PC-9 (cell line): Measurements from ENCODE around the gene HAT1.

Experiments
- EZH2 ChIP-seq: fragments of 200-600 bp; sonication (generic); IDR thresholded peaks from 2 replicates; pipeline ENCODE4 v1.8.0; 2017; ENCODE audit warnings: antibody characterized with exemption, low read depth
- TF ChIP-seq, protein P1 (sequence below): fragments of 200-600 bp; sonication (generic); conservative IDR thresholded peaks from 2 replicates; pipeline ENCODE4 v1.6.1; 2017; ENCODE audit warnings: mixed run types, antibody characterized with exemption, mild to moderate bottlenecking, moderate library complexity

DNA sequence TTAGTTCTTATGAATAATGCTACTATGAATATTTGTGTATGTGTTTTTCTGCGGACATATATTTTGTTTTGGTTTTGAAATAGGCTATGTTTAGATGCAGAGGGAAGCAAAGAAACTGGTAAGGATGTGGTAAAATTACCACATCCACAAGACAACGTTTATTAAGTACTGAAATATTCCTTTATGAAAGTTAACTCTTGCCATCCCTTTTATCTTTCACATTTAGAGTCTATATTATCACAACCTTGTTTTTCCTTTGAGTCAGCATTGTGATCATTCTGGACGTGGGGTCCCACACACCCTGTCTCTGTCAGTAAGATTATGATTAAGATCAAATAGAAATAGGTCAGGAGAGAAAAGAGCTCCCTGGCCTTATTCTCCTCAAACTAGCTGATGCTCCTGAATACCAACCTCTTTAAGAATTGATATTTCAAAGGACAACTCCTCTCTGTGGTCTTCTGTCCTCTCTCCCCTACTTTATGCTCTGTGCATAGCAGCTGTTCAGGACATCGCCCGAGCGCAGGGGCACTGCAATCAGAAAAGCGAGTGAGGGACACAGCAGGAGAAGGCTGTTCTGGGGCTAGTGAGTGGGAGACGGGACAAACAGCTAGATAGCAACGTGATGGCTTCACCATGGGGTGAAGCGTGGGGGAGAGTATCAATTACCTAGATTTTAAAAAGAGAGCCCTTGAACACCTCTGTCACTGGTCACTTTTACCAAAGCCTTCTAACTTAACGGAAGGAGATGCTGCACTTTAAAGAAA, 89.7 kb downstream of the HAT1 start:
- TF ChIP-seq, protein P1, sequence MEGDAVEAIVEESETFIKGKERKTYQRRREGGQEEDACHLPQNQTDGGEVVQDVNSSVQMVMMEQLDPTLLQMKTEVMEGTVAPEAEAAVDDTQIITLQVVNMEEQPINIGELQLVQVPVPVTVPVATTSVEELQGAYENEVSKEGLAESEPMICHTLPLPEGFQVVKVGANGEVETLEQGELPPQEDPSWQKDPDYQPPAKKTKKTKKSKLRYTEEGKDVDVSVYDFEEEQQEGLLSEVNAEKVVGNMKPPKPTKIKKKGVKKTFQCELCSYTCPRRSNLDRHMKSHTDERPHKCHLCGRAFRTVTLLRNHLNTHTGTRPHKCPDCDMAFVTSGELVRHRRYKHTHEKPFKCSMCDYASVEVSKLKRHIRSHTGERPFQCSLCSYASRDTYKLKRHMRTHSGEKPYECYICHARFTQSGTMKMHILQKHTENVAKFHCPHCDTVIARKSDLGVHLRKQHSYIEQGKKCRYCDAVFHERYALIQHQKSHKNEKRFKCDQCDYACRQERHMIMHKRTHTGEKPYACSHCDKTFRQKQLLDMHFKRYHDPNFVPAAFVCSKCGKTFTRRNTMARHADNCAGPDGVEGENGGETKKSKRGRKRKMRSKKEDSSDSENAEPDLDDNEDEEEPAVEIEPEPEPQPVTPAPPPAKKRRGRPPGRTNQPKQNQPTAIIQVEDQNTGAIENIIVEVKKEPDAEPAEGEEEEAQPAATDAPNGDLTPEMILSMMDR = no peak
- TF ChIP-seq EZH2 = no peak
